CD4-positive, alpha-beta T cell treated with Interleukin-6 at 100 ng/mL for 8 hours (primary cell): Measurements from ENCODE around the gene XRCC3.
A peak's percentile ranks its signal among the peaks of the same experiment; 100 is the strongest.

Source experiments
- DNase-seq: peaks from one replicate; pipeline ENCODE4 v3.0.0-alpha.2; 2020; ENCODE audit warnings: mixed read lengths, low spot score

XRCC3 gene

DNA sequence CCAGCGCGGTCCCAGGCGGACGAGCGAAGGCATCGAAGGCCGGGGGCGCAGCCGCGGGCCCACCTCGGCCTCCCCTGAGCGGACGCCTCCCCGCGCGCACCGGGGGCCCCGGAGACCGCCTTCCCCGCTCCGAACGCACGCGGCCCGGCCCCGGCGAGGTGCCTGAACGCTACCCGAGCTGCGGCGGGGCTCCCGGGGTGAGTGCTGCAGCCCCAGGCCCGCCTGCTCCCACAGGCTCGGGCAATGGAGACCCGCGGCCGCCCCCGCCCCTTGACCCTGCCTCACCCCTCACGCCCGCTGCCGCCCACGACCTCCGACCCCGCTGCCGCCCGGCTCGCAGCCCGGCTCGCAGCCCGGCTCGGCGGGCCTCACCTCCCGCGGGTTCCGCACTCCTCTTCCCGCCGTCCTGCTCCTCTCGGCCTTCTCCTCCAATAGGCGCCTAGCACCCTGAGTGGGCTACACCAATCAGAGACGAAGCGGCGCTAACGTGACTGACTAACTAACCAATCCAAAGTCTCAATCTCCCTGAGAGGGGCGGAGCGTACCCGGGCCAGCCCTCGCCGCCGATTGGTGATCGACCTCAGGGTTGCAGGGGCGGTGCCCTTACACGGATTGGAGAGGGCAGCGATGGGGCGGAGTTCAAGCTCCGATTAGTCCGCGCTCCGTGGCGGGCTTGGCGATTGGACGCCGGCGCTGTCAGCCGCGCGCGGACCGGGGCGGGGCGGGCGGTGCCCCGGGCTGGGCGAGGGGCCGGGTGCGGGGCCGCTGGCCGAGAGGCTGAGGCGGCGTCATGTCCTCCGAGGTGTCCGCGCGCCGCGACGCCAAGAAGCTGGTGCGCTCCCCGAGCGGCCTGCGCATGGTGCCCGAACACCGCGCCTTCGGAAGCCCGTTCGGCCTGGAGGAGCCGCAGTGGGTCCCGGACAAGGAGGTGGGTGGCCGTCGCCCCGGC is at the start of gene XRCC3, which contains the start of gene ZFYVE21:
XRCC3 (minus strand) TSS at position 400 of the 949 bp plus-strand sequence. CDS start 4,364 bp downstream, outside the sequence.
ZFYVE21 (plus strand) TSS at position 759 of the 949 bp plus-strand sequence; CDS start at position 791, 32 bp downstream.
- peak; percentile 99 for DNase-seq

DNA sequence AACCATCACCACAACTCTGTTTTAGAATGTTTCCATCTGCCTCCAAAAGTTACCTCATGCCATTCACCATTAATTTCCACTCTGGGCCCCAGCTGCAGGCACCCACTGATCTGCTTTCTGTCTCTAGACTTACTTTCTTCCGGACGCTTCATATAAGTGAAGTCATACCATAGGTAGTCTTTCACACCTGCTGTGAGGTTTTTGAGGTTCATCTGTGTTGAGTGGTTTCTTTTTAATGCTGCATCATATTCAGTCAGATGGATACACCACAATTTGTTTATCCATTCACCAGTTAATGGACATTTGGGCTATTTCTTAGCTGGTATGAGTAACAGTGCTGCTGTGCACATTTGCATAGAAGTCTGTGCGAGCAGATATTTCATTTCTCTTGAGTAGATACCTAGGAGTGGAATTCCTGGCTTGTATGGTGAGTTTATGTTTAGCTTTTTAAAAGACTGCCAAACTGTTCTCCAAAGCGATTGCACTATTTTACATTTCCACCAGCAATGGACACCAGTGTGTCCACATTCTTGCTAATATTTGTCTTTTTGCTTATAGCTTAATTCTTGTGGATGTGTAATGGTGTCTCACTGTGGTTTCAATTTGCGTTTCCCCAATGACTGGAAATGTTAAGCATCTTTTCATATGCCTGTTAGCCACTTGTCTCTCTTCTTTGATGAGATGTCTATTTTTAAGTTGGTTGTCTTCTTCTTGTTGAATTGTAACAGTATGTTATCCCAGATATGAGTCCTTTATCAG is 48.7 kb upstream of the XRCC3 start:
- no peak for DNase-seq

DNA sequence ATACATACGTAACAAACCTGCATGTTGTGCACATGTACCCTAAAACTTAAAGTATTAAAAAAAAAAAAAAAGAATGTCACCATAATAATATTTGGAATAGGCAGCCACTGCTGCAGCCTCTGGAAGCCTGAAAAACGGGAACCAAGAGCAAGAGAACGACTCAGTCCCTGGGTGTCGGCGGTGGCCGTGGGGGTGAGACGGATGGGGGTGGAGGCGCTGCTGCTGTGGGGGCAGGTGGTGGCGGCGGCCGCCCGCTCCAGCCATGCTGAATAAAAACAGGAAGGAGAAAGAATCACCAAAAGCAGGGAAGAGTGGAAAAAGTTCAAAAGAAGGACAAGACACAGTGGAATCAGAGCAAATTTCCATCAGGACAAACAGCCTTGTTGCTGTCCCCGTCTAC is 47.3 kb upstream of the XRCC3 start:
- no peak for DNase-seq

DNA sequence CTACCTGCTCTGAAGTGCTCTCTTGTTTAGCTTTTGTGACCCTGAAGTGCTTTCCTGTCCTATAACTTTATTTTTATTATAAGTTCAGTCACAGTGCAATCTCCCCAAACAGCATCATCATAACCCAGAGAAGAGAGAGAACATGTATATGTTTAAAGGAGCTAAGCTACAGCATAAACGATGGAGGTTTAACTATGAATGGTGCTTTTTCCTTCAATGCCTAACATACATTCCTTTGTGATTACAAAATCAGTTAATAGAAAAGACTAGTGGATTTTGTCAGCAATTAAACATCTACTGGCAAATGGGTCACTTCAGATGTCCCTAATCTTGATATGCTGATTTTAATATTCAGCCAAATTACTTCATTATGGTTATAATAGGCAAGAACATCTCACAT is 46.8 kb upstream of the XRCC3 start:
- no peak for DNase-seq

DNA sequence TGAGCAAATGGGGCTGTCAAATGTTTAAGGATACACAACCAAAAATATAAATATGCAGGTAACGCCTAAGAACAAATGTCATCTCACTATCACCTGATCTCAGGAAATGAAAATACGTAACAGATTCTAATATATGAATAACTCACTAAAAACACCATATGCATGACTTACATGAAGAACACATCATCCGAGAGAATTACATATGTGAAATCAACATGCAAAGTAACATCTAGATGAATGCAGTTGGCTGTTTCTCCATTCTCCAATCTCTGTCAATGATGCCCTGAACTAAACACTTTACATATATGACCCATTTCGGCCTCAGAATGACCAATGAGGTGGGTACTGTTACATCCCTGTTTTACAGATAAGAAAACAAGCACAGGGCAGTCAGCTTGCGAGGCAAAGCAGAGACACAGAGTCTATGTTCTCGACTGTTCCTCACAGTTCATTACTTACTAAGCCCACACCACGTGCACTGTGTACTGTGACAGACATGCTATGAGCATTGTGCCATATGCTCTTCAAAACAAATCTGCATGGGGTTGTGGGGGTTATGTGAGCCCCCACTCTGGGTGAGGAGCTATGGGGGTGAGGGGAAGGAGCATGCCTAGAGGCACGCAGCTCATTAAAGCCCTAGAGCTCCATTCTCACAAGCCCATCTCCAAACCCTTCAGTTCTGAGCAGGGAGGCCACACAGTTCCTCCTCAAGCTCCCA is 43.0 kb upstream of the XRCC3 start:
- DNase-seq, result no peak

DNA sequence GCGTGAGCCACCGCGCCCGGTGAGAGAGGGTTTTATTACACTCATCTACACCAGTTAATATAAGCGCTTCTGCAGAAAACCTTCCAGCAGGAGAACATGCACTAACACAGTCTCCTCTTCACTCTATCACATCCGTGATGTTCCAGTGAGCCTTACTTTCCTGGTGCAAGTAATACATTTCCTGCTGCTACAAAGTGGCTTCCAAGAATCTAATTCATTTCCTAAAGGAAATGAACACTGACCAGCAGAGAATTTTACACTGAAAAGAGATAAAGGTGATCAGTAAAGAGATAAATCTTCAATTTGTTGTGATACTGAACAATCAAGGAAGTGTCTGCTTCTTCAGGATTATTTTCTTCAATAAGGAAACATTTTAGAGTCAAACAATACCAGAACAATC is 39.8 kb upstream of the XRCC3 start:
- no peak for DNase-seq

DNA sequence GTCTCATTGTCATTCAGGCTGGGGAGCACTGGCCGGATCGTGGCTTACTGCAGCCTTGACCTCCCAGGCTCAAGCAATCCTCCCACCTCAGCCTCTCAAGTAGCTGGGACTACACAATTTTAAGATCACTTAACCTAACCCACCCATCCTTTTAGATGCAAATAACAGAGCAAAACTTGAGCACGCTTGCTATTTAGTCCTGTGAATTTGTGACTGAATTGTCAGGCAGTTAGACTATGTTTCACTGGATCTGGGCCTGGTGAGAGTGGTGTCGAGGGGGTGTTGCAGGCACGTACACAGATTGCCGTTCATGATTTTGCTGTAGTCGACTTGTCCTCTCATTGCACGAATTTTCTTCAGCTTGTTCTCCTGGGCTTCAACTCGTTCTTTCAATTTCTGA is 38.5 kb upstream of the XRCC3 start:
- no peak for DNase-seq

DNA sequence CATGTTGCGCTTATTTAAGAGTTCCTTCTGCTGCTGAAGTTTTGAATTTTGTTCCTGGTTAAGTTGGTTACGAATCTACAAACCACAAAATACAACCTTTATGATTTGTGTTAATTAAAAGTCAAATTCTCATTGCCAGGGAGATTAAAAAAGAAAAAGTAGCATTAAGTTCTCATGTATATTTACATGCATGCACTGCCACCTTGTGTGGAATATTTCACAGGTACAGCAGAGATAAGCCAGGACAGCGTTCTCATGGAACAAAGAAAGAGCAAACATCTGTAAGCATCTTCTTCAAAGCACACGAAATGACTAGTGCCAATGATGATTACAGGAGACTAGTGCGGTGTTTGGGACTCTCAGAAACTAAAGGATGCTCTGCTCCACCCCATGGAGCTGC is 34.6 kb upstream of the XRCC3 start:
- no peak for DNase-seq

DNA sequence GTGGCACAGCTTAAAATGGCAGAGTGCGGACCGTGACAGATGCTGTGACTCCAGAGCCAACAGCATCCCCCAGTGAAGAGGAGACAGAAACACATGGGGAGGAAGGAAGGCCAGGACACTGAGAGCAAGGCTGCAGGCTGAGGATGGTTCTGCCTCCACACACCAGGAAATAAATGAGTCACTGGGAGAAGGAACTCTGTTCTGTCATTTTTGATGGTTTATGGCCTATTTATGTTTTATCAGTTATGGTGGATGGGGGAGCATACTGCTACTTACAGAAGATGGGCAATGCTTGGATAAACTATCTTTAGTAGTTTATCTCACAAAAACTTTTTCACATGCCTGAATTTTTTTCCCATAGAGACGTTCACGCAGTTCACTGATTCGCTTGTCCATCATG is 34.2 kb upstream of the XRCC3 start:
- no peak for DNase-seq

DNA sequence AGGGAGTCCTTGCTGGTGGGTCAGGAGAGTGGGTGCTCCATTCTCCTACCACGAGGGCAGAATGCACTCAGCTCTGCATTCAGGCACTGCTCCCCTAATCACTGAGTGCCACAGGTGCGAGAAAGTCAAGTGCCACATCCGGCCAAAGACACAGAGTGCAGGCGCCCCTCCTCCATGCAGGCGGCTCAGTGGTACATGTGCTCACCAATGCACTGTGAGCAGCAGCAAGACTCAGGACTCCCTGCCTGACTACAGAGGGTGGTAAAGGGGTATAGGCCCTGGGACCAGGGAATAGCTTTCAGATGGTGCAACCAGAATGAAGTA is 33.2 kb upstream of the XRCC3 start:
- peak; percentile 55 for DNase-seq

DNA sequence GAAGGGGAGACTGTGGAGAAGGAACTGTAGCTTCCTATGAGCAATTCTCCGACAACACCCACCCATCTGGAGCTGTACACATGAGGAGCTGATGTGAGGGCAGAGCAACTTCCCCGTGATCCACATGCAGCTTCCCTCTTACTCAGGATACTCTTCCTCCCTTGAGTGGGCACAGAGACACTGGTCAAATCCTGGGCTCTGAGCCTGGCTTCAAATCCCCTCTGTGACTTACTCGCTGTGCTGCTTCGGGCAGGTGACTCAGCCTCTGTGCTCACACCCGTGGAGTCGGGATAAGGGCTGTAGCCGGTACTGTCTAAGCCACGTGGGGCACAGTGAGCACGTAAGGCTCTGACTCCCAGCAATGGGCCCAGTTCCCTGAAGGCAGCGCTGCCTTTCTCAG is 31.4 kb upstream of the XRCC3 start:
- no peak for DNase-seq

DNA sequence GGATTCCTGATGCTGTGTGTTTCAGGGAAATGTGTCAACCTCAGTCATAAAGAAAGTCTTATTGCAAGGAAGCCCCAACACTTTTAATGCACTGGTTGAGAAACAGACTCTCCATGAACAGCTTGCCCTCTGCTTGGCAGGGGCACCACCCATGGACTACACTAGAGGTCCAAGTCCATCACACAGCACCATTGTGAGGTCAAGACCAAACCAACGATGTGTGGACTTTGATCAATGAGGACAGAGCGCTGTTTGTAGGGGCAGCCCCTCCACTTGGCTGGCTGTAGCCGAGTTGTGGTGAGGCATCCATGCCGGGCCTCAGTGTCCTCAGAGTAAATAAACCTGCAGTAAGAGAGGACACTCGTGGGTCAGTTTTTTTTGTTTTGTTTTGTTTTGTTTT is 30.2 kb upstream of the XRCC3 start:
- DNase-seq, result no peak

DNA sequence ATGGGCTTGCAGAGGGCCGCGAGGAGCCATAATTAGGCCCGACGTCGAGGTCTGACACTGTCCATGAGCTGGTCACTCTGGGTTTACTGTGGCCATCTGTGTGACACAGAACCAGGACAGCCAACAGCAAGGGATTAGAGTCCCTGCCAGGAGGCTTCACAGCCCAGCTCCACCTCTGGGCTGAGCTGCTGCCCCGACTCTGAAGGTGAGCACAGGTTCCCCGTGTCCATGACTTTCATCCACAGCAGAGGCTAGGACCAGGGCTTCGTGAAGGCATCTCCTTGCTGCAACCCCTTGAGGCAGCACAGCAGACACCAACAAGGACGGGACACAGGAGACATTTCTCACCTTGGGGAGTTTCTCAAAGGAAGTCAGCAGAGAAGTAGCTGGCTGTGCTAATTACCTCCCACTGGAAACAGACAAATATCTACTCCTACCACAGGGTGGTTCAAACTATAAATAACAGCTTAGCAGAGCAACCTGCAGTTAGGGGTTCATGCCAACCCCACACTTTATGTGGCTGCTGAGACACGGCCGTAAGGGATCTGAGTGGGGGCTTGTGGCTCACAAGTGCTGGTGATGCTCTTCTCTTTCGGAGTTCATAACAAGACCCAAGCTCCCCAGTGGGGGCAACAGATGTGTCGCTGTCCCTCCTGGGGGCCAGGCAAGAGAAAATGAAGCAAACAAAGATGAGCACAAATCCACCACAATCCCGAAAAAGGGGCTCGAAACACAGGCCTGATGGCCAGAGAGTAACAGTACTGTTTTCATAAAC is 29.6 kb upstream of the XRCC3 start:
- no peak for DNase-seq

DNA sequence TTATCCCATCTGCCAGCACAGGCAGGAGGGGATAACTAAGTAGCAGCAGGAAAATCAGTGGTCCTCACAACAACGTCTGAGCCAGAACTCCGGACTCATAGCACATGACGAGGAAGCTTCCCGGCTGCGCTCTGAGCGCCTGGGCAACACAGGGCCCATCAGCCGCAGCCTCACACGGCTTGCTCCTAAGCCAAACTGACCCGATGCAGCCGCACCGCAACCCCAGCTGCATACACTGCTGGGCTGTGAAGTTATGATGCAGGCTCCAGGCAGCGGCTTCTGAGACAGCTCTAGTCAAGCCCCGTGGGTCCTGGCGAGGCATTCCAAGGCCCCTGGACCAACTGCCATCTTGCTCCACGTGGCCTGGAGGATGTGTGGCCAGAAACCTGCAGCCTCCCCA is 28.4 kb upstream of the XRCC3 start:
- no peak for DNase-seq

DNA sequence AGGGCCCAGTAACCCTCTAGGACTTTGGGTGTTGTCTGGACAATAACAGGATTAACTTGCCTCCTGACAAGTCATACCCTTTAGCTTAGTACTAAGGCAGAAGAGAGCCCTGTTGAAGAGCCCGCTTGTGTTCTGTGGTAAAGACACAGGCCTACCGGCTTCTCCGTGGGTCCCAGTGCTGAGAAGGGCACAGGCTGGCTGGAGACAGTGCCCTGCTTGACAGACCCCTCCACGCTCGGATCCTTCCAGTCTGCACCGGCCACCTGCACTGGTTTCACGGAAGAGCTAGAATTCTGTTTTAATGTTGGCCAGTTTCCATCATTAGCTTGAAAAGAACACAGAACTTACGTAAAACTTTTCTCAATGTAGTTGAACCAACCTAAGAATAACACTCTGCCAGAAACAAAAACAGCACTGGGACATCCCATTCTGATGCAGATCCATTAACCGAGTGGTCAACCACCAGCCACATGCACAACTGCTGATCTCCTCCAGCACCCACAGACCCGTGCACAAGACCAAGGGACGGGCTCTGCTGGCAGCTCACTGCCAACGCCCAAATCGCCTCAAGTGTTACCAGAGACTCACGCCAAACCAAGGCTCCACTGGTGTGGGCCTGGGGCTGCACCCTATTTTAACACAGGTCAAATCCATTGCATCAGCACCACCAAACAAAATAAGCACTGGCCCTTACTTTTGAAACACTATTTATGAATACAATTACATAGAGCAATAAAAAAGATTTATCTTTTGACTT is 27.4 kb upstream of the XRCC3 start:
- no peak for DNase-seq

DNA sequence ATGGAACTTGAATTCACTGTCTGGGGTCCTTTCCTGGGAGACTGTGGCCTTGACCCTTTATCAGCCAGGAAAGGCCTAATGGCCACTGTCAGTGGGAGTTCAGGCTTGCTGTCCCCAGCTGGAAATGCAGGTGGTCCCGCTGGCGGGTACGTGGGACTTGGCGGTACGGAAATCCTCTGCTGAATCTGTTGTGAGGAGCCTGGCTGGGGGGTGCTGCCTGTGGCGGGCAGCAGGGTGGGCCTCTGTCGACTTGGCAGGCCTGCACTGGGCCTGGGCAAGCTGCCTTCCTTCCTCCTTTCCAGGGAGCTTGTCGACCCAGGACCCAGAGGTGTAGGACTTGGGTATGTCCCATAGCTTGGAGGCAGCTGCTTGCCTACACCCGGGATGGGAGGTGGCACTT is 26.6 kb upstream of the XRCC3 start:
- no peak for DNase-seq

DNA sequence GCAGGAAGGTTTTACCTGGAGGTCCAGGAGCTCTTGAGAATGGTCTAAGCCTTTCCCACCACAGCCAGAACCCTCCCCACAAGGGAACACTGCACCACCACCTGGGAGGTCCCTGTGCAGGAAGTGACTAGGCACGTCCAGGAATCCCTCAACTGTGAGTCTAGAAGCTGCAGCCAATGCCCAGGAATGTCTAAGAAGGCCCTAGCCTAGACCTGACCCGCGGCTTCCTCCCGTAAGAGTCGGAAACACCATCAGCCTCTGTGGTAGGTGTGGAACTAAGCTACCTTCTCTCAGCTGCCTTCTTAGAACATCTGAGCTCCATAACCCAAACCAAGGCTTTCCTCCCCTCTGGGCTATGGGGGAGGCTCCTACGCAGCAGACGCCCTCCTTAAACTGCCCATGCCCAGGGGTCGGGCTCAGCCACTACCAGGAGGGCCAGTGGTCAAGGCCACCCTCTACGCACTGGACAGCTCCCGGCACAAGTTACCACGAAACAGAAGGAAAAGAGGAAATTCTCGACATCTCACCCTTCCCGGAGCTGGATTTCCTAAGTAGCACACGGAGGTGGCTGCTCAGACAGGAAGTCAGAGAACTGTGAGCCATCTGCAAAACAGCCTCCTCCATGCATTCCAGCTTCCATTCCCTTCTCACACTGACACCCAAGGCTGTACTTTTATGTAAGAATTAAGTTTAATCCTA is 25.9 kb upstream of the XRCC3 start:
- DNase-seq, result no peak

DNA sequence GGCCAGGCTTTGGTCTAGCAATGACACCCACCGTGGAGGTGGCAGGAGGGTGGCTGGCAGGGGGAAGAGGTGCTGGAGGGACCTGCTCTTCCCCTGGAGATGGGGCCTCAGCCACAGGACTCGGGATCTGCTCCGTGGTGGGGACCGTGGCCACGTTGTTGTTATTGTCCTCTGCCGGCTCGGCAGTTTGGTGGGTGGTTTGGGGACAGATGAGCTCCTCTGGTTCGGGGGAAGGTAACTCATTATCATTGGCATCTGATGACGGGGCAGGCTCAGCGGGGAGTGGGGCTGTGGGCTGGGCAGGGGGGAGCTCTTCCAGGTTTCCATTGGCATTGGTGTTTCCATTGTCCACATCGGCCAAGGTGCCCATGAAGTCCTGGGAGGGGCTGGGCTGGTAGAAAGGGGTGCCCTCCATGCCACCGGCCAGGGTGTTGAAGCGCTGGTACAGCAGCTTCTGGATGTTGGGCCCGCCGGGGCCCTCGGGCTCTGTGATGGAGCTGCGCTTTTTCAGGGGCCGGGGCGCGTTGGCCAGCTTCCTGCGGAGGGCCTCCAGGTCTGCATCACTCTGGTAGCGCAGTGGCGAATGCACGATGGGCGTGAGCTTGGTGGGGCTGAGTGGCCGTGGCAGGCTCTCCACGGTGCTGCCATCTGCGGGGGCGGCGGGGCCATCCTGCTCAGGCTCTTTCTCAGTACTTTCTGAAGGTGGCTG is 24.7 kb upstream of the XRCC3 start:
- DNase-seq, result no peak

DNA sequence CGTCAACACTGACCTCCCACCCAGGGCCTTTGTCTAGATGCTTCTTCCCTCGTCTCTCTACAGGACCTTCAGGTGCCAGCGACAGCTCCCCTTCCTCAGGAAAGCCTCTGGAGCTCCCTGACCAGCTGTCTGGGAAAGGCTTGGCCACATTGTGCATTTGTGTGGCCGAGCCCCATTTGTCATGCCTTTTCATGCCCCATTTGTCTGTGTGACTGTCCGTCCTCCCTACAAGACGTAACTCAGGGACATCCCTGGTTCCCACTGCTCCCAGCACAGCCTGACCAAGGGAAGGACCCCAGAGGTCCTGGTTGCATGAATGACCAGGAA is 24.2 kb upstream of the XRCC3 start:
- DNase-seq, result no peak
